Right lobe of liver (tissue), 4 donors: ENCODE results near the gene PIWIL4.

ENCODE experiments used
- CTCF ChIP-seq, 4 donors: fragments of 200-600 bp in 3 of 4; fragments of 450-650 bp in 1 of 4; IDR thresholded peaks; one replicate each; pipeline versions ENCODE4 v1.5.1 to v1.8.0; 2016 to 2022; ENCODE audit warnings: antibody characterized with exemption in 4 of 4, mild to moderate bottlenecking in 2 of 4
- POLR2A ChIP-seq: fragments of 450-650 bp; IDR thresholded peaks from one replicate; pipeline ENCODE4 v1.6.1; 2017; ENCODE audit warnings: antibody characterized with exemption, mild to moderate bottlenecking
- donor health status: DM: no; HTN: no; CAD: no.
- donor health status: DM: no; HTN: no; CAD: no.
- donor health status: DM: no; HTN: yes; CAD: no.

DNA sequence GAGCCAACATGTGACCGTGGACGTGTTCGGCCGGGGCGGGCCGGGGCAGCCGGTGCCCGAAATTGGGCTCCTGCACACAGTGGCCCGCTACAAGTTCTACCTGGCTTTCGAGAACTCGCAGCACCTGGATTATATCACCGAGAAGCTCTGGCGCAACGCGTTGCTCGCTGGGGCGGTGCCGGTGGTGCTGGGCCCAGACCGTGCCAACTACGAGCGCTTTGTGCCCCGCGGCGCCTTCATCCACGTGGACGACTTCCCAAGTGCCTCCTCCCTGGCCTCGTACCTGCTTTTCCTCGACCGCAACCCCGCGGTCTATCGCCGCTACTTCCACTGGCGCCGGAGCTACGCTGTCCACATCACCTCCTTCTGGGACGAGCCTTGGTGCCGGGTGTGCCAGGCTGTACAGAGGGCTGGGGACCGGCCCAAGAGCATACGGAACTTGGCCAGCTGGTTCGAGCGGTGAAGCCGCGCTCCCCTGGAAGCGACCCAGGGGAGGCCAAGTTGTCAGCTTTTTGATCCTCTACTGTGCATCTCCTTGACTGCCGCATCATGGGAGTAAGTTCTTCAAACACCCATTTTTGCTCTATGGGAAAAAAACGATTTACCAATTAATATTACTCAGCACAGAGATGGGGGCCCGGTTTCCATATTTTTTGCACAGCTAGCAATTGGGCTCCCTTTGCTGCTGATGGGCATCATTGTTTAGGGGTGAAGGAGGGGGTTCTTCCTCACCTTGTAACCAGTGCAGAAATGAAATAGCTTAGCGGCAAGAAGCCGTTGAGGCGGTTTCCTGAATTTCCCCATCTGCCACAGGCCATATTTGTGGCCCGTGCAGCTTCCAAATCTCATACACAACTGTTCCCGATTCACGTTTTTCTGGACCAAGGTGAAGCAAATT is 21.7 kb upstream of the PIWIL4 start:
- TF ChIP-seq CTCF (IDR thresholded peaks at IDR 0.05): no peak
- TF ChIP-seq POLR2A: no peak
